Panc1 (cell line): Measurements from ENCODE around the gene CARTPT.

ENCODE experiments used
- CTCF ChIP-seq: fragments of 450-650 bp; IDR thresholded peaks from 2 replicates; pipeline ENCODE4 v1.5.1; 2017; ENCODE audit warnings: mild to moderate bottlenecking
- POLR2AphosphoS5 ChIP-seq: IDR thresholded peaks from 2 replicates; pipeline ENCODE4 v1.6.1; 2012; ENCODE audit warnings: mild to moderate bottlenecking, low read depth, low read length, moderate library complexity
- REST ChIP-seq, 2 experiments: IDR thresholded peaks; 2 replicates each; pipeline ENCODE4 v1.6.1; 2011 to 2012; ENCODE audit warnings: low read depth in 2 of 2, control low read depth in 1 of 2, low read length in 1 of 2, mild to moderate bottlenecking in 1 of 2, moderate library complexity in 1 of 2; ENCODE audit not compliant: insufficient read depth in 1 of 2
- SIN3A ChIP-seq: IDR thresholded peaks from 2 replicates; pipeline ENCODE4 v1.6.1; 2012; ENCODE audit warnings: low read depth, mild to moderate bottlenecking, low read length, moderate library complexity, borderline replicate concordance; ENCODE audit not compliant: insufficient read depth

- TF ChIP-seq CTCF (no peak), POLR2AphosphoS5 (no peak), REST (IDR thresholded peaks at IDR 0.05; ENCODE audit: insufficient read depth in 1 of 2, low read depth in 2 of 2, low read length in 1 of 2) (no peak), SIN3A (no peak)
Measured at GRCh38 chr5:71762826-71763225, 43.8 kb downstream of the CARTPT start.
